ENCODE results near the gene DCC.

DCC gene

DNA sequence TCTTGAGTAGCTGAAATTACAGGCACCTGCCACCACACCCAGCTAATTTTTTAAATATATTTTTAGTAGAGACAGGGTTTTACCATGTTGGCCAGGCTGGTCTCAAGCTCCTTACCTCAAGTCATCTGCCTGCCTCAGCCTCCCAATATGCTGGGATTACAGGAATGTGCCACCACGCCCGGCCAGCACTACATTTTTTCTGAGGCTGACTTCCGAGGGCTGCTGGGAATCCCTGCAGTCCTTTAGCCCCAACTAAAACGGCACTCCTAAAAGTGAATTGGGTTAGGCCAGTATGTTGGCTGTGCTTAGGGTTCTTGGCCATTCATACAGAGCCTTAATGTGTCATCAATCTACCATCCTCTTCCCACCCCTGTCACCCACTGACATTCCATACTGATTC is 375.4 kb downstream of the DCC start:
- DNase-seq = no peak

DNA sequence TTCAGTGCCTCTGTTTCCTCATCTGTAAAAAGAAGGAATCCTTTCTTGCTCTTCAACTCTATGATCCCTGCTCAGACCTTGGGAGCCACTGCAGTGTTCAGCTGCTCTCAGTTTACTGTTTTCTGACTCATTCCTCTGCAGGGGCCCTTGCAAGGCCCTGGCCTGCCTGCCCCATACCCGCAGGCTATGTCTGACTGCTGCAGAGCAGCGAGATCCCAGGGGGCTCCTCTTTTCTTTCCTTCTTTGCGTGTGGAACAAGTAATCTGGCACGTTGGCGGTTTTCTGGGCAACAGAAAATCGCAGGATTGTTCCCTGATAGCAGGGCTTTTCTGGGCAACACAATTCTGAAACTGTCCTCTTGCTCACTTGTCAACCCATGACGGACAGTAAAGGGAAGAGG is 376.0 kb downstream of the DCC start:
- no peak for DNase-seq

DNA sequence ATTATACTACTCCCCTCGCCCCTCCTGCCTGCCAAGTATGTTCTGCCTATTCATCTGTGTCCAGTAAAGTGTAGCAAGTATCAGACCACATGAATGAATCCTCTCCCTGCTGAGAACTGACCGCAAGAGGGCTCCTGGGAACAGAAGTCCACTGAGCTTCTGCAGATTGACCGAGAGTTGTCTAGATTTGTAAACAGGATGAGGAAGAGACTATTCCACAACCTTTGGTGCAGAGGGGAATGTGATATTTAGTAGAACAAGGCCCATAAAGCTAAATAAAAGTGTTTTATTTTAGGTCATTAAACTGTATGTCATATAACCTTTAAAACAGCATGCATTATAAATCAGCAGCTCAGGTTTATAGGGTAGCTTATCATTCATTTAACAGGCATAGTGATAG is 377.0 kb downstream of the DCC start:
- no peak for DNase-seq

DNA sequence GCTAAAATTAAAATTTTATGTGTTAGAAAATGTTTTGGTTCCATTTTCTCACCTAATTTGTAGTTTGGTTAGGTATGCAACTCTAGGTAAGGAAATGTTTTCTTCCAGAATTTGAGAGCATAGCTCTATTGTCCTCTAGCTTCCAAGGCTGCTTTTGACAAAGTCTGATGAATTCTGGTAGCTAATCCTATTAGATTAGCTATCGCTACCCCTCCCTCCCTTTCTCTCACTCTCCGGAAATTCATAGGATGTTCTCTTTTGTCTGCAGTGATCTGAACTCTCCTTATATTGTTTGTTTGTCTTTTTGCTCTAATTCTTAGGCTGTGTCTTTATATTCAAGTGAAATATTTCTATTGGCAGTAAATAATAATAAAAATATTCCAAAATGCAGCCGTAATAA is 382.9 kb downstream of the DCC start:
- no peak for DNase-seq

DNA sequence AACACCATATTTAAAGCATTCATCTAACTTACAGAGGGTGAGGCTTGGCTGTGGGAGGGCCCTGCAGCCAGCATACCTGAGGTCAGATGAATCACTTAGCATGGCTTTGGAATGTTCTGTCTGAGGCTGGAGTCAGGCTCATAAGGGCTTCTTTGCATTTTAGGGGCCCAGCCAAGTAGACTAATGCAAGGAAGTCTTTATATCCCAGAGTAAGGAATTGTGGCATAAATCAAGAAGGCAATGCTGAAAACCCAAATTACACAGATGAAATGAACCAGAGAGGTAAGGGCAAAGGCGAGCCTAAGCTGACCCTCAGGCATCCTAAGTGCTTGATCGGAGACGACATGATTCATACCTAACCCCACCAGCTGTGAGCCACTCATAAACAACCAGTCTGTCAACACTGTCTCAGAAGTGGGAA is 383.6 kb downstream of the DCC start:
- no peak for DNase-seq

DNA sequence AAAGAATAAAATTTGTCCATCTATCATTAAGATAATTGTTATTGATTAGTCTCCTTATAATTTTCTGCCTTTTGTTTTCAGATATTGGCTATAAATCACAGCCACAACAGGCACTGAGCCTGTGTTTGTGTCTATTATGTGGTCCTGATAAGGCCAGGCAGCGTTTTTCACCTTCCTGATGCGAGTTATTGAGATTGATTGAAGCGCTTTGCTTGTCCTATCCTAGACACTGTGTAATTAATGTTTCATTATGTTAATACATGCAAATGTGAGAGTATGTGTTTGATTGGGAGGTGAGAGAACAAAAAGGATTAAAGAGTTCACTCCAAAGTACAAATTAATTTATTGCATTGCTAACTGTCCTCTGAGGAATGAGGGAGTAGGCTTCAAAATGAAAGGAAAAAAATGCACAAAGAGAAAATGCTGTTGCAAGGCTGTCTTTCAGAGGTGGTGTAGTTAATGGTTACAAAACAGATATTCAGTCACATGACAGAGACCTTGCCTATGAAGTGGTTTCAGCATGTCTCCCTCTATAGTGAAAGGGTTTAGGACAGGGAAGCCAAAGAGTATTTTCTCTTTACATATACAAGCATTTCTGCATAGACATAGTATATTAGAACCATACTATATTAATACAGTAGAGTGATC is 391.1 kb downstream of the DCC start:
- no peak for DNase-seq

DNA sequence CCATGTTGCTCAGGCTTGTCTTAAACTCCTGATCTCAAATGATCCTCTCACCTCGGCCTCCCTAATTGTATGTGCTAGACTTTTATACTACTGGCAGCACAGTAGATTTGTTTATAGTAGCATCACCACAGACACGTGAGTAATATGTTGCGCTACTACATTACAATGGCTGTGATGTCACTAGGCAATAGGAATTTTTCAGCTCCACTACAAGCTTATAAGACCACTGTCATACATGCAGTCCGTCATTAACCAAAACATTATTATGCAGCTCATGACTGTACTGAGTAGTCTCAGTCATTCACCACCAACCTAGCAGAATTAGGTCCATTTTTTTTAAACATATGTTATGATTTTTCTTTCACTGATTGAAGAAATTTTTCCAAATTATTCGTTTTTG is 398.9 kb downstream of the DCC start:
- no peak for DNase-seq

DNA sequence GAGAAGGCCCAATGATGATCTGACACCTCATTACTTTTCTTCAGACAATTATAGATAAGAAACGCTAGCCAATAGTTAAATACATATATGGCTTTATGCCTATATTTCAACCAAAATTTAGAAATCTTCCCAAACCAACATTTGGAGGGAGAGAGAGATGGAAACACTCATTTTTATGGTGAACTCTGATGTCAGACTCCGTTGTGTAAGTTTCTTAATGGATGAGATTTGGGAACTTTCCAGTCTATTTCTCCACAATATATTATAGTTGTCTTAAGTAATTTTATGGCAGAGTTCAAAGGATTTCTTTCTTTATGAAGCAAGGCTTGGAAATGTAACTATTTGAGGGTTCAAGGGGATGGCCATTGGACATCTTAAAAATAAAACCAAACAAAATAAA is 407.0 kb downstream of the DCC start:
- no peak for DNase-seq

DNA sequence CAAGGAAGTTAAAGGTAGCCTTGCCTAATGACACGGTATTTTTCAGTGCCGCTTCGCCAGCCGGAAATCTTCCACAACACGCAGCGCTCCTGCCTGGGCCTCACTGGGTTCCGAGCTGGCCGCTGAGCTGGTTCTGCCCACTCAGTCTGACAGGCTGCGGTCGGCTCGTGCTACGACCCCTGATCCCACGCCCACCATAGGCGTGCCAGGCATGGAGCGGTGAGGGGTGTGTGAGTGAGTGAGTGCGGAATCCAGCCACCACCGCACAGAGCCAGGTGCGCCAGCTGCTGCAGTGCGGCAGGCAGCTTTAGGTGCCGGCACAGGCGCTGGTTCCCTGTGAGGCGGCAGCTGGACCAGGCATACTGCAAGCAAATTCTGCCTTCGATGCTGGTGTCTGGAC is 407.9 kb downstream of the DCC start:
- no peak for DNase-seq

DNA sequence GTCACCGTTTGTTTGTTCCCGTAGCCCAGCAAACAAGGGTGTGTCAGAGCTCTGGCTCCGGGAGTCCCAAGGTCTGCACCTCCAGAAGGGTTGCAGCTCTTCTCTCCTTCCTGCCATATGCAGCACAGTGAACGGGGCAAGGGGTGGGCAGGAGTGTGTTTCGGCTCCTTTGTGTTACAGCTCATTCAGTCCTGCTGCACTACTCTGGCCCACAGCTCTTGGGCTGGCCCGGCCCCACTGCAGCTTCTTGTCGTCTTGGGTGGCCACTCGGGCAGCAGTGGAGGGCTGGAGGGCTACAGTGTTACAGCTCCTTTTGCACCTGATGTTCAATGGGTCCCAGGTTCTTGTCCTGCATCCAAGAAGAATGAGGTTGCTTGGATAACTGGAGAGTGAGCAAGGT is 408.3 kb downstream of the DCC start:
- no peak for DNase-seq

DNA sequence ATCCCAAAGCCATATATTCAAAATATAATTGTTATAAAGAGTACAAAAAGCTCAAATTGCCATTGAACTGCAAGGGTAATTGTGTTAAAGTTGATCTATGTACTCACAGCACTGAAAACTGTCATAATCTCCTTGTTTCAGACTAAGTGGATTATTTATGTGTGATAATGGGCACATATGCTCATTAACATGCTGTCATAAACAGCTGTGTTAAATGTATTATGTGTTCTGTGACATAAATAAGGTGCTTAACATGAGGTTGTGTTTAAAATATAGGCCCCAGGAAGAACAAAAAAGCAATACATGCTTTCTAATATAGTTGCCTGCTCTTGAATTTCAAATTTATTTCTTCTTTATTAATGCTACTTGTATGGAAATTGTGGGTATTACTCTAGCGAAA is 409.5 kb downstream of the DCC start:
- no peak for DNase-seq

DNA sequence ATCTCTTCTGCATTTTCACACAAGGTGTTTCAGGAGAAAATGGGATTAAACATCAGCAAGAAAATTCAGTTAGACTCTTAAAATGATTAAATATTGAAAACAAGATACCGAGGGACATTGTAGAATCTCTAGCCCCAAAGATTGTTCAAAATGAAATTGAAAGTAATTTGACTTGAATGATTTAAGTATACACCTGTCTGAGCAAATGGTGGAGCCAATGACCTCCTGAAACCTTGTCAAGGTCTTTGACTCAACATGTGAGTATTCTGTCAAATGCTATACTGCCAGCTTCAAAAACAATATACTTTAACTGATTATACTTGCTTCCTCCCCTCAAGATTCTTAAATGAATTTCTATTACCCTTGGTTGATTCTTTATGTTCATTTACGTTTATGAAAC is 411.0 kb downstream of the DCC start:
- no peak for DNase-seq

DNA sequence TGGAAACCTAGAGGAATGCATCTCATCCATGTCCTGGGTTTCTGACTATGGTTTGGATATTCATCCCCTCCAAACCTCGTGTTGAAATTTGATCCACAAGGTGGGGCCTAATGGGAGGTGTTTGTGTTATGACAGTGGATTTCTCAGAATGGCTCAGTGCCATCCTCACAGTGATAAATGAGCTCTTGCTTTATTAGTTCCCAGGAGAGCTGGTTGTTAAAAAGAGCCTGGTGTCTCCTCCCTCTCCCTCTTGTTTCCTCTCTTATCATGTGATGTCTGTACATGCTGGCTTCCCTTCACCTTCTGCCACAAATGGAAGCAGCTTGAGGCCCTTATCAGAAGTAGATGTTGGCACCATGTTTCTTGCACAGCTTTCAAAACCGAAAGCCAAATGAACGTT is 424.3 kb downstream of the DCC start:
- no peak for DNase-seq

DNA sequence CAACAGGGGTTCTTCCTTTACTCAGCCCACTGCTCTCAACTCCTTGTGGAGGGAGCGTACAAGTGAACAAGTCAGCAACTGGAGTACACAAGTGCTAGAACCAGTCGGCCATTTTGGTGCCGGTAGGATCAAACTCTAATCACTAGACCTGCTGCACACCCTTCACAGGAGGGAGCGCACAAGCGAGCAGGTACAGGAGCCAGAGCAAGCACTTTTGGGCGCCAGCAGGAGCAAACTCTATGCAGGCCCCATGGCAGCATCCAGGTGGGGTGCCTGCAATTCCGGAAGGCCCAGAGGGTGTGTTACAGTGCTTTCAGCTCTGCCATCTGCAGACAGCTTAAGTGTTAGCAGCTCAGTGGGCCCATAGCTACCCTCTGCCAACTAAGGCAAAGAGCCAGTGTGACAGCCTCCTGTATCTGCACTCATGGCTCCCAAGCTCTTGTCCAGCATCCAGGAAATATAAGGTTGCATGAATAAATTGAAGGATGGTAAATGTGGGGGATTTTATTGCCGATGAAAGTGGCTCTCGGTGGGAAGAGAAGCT is 426.1 kb downstream of the DCC start:
- no peak for DNase-seq

DNA sequence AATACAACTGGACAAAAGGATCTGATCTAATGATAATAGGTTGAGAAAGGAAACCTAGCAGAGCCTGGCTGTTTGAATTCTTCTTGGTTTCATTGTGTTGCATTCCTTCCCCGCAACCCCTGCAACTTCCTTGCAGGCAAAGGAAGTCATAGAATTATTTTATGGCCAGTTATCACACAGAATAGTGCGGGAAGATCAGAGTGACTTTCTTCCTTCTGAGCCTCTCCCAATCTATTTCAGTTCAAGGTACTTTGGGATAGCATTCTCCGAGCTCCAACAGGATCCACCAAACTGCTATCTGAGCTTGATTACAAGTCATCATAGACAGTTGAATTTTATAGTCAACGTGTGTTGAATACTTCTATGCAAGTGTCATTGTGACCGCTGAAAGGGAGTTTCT is 441.1 kb downstream of the DCC start:
- no peak for DNase-seq

DNA sequence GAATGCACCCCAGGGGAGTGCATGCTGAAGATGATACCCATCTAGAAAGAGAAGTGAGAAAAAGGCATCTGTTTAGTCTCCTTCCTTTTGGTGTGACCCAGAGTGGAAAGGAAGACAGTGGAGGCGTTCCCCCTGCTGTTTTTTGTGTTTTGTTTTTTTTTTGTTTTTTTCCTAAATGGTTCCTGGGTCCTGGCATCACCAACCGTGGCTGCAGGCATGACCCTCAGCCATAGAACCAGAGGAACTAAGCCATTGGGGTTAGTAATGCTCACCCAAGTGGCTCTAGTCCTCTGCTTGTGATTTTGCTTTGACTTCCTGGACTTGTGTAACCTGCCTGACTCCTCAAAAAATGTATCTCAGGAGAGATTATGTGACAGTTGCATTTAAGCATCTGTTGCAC is 451.3 kb downstream of the DCC start:
- no peak for DNase-seq

DNA sequence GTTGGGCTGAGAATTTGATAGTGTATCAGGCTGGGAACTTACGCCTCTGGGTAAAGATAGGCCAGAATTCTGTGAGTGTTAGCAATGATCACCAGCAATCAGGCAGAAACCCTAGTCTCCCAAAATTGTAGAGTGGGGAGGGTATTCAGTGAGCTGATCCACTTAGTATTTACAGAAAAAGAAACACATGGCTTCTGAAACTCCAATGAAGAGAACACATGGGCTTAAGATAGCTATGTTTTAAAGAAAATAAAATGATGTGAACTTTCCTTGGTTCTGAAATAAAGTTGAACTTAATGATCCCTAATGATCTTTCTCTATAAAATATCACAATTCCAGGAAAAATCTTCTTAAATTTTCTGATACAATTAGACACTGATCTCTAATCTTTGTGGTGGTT is 472.8 kb downstream of the DCC start:
- no peak for DNase-seq

DNA sequence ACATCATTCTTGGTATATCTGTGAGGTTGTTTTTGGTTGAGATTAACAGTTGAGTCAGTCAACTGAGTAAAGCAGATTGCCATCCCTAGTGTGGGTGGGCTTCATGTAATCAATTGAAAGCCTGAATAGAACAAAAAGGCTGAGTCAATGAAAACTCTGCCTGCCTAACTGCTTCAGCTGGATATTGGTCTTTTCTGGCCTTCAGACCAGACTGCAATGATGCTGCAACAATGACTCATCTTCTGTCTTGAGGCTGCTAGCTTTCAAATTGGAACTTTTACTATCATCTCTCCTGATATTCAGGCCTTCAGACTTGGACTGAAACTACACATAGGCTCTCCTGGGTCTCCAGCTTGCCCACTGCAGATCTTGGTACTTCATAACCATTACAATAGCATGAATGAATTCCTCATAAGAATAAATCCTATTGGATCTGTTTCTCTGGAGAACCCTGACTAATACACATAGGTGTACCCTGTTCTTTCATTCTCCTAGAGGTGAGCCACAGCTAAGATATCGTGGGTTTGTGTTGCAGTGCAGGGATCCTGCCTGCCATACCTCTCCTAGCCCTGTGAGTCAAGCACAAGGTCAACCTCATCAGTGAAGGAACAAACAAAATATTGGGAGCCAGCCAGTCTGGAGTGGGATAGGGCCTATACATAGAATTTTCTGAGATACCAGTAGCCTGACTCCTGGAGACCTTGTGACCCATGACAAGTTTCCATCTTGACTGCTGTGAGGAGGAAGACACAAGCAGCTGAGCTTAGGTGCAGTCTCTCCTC is 473.8 kb downstream of the DCC start:
- DNase-seq = no peak

DNA sequence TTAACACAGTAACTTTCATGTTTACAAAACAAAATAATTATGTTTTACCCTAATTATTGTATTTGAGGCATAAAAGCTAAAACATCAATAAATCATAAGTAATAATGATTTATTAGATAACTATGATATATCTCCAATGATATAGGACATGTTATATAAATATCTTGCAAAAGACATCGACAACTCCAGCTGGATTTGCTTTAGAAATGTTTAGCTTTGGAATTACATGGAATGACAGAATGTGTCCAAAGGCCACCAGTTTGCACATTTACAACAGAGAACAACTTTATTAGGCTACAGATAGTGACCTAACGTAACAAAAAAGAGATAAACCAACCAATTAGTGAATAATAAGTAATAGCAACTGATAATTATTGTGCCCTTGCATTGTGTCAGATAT is 475.7 kb downstream of the DCC start:
- no peak for DNase-seq

DNA sequence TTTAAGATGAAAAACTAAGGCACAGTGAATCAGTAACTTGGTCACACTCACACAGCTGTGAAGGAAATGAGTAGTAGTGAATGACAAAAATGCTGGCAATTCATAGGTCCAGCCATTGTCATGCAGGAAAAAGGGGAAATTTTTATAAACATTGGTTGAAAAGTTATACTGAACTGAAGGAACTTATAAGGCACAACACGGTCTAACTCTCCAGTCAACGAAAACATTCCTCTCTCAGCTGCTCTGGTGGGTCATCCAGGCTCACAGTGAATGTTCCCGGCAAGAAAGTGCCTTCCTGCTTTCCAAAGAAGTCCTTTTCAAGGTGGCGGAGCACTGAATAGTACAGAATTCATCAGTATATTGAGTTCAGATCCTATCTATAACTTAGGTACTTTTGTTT is 476.1 kb downstream of the DCC start:
- DNase-seq = no peak

DNA sequence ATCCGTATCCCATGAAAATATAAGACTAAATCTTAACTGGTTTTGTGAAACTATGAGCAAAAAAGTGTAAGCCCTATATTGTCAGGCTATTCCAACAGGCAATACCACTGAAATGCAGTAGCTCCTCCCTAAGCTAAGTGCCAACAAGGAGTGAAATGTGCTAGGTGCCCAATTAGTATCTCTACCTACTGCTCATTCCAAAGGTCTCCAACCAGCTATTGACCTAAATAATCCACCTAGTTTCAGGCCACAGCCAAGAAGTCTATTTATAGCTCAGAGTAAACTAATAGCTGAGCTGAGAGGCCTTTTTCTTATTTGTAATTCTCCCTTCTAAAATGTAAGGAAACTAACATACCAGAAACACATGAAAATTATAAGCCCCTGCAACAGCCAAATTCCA is 482.2 kb downstream of the DCC start:
- DNase-seq = no peak

DNA sequence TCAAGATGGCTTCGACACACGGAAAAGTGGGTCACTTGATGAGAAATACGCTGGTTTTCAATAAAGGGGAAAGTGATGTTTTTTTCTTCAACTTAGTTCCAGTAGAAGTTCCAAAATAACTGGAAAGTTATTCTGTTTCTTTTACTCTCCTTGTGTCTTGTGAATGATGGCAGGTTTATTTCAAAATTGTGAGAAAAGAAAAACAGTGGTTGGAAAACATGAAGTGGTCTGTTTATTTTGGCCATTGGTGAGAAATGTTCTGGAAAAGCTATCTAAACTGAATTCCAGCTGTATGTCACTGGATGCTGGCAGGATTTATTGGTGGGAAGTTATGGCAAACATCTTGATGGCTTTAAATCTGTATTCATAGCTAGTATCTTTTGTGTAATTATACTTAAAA is 484.1 kb downstream of the DCC start:
- no peak for DNase-seq

DNA sequence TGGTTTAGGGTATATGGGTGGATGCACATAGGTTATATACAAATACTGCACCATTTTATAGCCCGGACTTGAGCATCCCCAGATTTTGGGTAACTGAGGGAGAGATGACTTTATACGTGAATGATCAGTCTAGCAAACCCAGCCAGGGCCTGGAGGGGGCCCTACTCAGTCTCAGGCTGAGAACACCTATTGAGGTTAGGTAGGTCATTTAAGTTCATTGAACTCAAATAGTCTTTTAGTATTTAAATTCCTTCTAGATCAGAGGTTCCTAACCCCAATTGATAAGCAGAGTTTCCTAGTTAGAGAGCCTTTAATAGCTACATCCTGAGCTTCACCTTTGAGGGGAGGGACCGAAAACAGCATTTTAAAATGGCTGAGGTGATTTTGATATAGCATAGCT is 487.0 kb downstream of the DCC start:
- no peak for DNase-seq

DNA sequence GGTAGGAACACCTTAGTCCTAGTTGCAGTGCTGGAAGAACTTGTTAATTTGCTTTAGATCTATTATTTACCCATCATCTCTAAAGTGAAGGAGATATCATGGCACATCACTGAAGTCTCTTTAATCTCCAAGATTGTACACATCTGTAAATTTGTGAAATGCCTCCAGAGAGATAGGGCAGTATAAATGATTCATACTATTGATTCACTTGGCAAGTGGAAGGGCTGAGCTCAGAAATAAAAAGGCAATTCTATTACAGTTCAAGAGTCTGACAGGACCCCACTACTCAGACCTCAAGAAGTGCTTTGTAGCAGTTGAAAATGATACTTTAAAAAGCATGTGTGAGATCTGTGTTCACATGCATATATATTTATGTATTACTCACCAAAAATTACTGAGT is 489.3 kb downstream of the DCC start:
- DNase-seq = no peak

DNA sequence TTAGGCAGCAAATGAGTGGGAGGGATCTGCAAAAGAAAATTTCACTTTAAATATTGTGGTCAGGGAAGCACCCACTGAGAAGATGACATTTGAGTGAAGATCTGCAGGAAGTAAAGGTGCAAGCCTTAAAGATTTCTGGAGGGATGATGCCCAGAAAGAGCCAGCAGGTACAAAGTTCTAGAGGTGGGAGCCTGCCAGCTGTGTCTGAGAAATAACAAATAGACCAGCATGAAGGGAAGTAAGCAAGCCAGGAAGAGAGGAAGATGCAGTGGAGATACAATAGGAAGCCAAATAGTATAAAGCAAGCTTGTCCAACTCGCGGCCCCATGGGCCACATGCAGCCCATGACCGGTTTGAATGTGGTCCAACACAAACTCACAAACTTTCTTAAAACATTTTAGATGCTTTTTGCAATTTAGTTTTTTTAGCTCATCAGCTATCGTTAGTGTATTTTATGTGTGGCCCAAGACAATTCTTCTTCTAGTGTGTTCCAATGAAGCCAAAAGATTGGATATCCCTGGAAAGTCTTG is 489.9 kb downstream of the DCC start:
- no peak for DNase-seq

Data from GDM1 (cell line).